ENCODE measurements around the gene GRAPL.
"Not testable (repeated sequence)": the region's sequence is repeated elsewhere in the genome, so short reads cannot be mapped to it uniquely, and the experiment has no call there.

The GRAPL gene

GRCh38 chr17:19127148-19127980 lies at the start of gene GRAPL:
Gene GRAPL, plus strand, starts transcription at chr17:19127589. Its CDS starts 31 bp downstream, at chr17:19127620.
- in situ Hi-C loops (cut with MboI; ENCODE audit: low pct_unique_long_range_greater_than_20kb, low sequenced_read_pairs, unreplicated experiment); DNase-seq (ENCODE audit: low spot score): not testable (repeated sequence)

GRCh38 chr17:19088804-19089685 lies 38.3 kb upstream of the GRAPL start:
- in situ Hi-C loops (cut with MboI; ENCODE audit: low pct_unique_long_range_greater_than_20kb, low sequenced_read_pairs, unreplicated experiment), result not testable (repeated sequence)

GRCh38 chr17:19090058-19090772 lies 37.2 kb upstream of the GRAPL start:
- DNase-seq (ENCODE audit: low spot score); in situ Hi-C loops (cut with MboI; ENCODE audit: low pct_unique_long_range_greater_than_20kb, low sequenced_read_pairs, unreplicated experiment): not testable (repeated sequence)

More at GRCh38 chr17:19088804-19089685, 38.3 kb upstream of the GRAPL start:
- not testable (repeated sequence) for DNase-seq (ENCODE audit: low spot score)

GRCh38 chr17:19092737-19093683 lies 34.4 kb upstream of the GRAPL start:
- DNase-seq (ENCODE audit: low spot score); in situ Hi-C loops (cut with MboI; ENCODE audit: low pct_unique_long_range_greater_than_20kb, low sequenced_read_pairs, unreplicated experiment): not testable (repeated sequence)

GRCh38 chr17:19093684-19094438 lies 33.5 kb upstream of the GRAPL start:
- in situ Hi-C loops (cut with MboI; ENCODE audit: low pct_unique_long_range_greater_than_20kb, low sequenced_read_pairs, unreplicated experiment), result not testable (repeated sequence)

GRCh38 chr17:19108517-19108916 lies 18.9 kb upstream of the GRAPL start:
- in situ Hi-C loops (cut with MboI; ENCODE audit: low pct_unique_long_range_greater_than_20kb, low sequenced_read_pairs, unreplicated experiment); DNase-seq (ENCODE audit: low spot score): not testable (repeated sequence)

More at GRCh38 chr17:19093684-19094438, 33.5 kb upstream of the GRAPL start:
- not testable (repeated sequence) for DNase-seq (ENCODE audit: low spot score)

- DNase-seq (ENCODE audit: low spot score); in situ Hi-C loops (cut with MboI; ENCODE audit: low pct_unique_long_range_greater_than_20kb, low sequenced_read_pairs, unreplicated experiment): not testable (repeated sequence)
Observed at GRCh38 chr17:19110189-19111097, 16.9 kb upstream of the GRAPL start.

GRCh38 chr17:19111111-19111711 lies 16.2 kb upstream of the GRAPL start:
- DNase-seq (ENCODE audit: low spot score); in situ Hi-C loops (cut with MboI; ENCODE audit: low pct_unique_long_range_greater_than_20kb, low sequenced_read_pairs, unreplicated experiment): not testable (repeated sequence)
- peak; percentile 37 for TF ChIP-seq CTCF (IDR thresholded peaks at IDR 0.05; ENCODE audit: extremely low read depth, insufficient read depth, missing control alignments)

GRCh38 chr17:19111801-19112458 lies 15.5 kb upstream of the GRAPL start:
- DNase-seq (ENCODE audit: low spot score), result not testable (repeated sequence)

GRCh38 chr17:19112459-19112826 lies 14.9 kb upstream of the GRAPL start:
- in situ Hi-C loops (cut with MboI; ENCODE audit: low pct_unique_long_range_greater_than_20kb, low sequenced_read_pairs, unreplicated experiment); DNase-seq (ENCODE audit: low spot score): not testable (repeated sequence)

More at GRCh38 chr17:19111801-19112458, 15.5 kb upstream of the GRAPL start:
- in situ Hi-C loops (cut with MboI; ENCODE audit: low pct_unique_long_range_greater_than_20kb, low sequenced_read_pairs, unreplicated experiment), result not testable (repeated sequence)

GRCh38 chr17:19118695-19119094 lies 8.7 kb upstream of the GRAPL start:
- DNase-seq (ENCODE audit: low spot score); in situ Hi-C loops (cut with MboI; ENCODE audit: low pct_unique_long_range_greater_than_20kb, low sequenced_read_pairs, unreplicated experiment): not testable (repeated sequence)

GRCh38 chr17:19125289-19125688 lies 2.1 kb upstream of the GRAPL start:
- in situ Hi-C loops (cut with MboI; ENCODE audit: low pct_unique_long_range_greater_than_20kb, low sequenced_read_pairs, unreplicated experiment); DNase-seq (ENCODE audit: low spot score): not testable (repeated sequence)

GRCh38 chr17:19129500-19129899 lies 2.1 kb downstream of the GRAPL start:
- in situ Hi-C loops (cut with MboI; ENCODE audit: low pct_unique_long_range_greater_than_20kb, low sequenced_read_pairs, unreplicated experiment); DNase-seq (ENCODE audit: low spot score): not testable (repeated sequence)

Data from GM13977 (cell line).